ENCODE measurements around the gene PRRT1.

- no peak for TF ChIP-seq CTCF (IDR thresholded peaks at IDR 0.05)
- TF ChIP-seq POLR2A (IDR thresholded peaks at IDR 0.05; ENCODE audit: low read depth) = no peak
- no peak for TF ChIP-seq POLR2AphosphoS5 (IDR thresholded peaks at IDR 0.05)
Measured at GRCh38 chr6:32166411-32167061, 14.8 kb upstream of the PRRT1 start.

All from esophagus muscularis mucosa (tissue), 3 donors.